GM19324 (cell line): Measurements from ENCODE around the gene MYO1E.

Source experiments
- ATAC-seq: cut with Tn5 transposase; IDR thresholded peaks from one replicate; pipeline ENCODE4 v1.9.1; 2021; ENCODE audit warnings: mild to moderate bottlenecking, moderate library complexity; ENCODE audit not compliant: unreplicated experiment, low FRiP score

MYO1E gene

GRCh38 chr15:59326856-59327255 is 45.8 kb downstream of the MYO1E start:
- ATAC-seq = no peak

- ATAC-seq = no peak
These were observed 50.5 kb downstream of the MYO1E start for GRCh38 chr15:59322056-59322759.

DNA sequence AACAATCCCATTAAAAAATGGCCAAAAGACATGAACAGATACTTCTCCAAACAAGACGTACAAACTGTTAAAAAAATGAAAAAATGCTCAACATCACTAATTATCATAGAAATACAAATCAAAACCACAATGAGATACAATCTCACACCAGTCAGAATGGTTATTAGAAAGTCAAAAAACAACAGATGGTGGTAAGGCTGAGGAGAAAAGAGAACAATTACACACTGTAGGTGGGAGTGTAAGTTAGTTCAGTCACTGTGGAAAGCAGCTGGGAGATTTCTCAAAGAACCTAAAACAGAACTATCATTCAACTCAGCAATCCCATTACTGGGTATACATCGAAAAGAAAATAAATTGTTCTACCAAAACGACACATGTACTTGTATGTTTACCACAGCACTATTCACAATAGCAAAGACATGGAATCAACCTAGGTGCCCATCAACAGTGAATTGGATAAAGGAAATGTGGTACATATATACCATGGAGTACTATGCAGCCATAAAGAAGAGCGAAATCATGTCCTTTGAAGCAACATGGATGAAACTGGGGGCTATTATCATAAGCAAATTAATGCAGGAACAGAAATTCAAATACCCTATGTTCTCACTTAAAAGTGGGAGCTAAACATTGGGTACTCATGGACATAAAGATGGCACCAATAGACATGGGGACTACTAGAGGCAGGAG is 51.5 kb downstream of the MYO1E start:
- no peak for ATAC-seq

DNA sequence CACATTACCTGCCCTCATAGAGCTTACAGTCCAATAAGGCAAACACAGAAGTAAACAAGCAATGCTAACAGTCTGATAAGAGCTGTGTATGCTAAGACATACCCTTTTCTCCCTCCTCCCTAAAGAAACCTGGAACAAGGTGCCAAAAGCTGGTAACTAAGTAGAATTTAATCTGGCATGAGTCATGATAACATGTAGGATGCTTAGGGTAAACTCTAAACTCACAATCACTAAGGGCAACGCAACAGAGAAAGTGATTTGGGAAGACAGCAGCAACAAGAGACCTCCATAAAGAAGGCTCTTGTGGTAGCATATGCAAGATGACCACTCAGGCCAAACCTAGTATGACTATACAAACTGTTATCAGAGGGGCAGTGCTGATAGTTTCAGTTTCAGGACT is 55.5 kb downstream of the MYO1E start:
- no peak for ATAC-seq

GRCh38 chr15:59315914-59316451 is 56.7 kb downstream of the MYO1E start:
- no peak for ATAC-seq

DNA sequence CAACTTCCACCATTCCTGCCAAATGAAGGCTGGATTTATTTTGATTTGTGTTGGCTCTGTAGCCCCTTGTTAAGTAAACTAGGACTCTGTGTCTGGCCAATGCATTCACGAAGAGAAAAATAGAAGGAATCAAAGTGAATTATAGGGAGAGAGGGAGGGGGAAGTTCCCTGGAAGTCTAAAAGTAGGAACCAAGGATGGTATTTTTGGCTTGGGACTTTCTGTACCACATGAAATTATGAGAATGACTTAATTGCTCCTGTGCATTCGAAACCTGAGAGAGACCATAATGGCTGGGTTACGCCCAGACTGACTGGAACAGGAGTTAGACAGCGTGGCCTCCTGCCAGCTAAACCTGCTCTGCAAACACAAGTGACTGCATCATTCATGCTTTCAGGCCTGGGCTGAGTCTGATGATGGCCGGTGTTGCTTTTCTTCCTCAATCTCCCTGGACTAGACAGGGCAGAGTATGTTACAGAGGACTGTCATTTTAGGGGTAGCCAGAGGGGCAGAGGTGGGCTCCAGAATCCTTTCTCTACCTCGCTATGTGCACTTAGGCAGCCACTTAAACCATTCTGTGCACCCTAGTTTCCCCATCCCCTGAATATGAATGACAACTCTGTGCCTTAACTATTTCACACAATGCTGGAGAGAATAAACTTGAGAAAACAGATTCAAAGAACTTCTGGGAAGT is 58.9 kb downstream of the MYO1E start:
- ATAC-seq = no peak

GRCh38 chr15:59312205-59312604 is 60.5 kb downstream of the MYO1E start:
- ATAC-seq = no peak

GRCh38 chr15:59311195-59311594 is 61.5 kb downstream of the MYO1E start:
- ATAC-seq = no peak

DNA sequence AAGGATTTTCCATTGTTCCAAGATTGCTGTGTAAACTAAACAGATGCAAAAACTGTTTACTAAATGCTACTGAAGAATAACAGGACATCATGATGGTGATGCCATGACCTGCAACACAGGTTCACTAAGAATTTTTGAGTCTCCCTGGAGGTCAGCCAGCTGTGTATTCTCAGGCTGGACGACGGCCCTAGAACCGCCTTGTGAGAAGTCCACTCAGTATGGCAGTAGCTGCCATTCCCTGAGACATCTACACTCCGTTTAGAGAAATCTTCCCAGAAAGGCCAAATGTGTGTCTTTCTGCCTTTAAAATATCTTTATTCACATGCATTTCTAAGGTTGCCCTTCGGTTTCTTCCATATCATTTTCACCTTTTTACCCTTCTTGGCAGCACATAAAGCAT is 63.3 kb downstream of the MYO1E start:
- no peak for ATAC-seq

GRCh38 chr15:59307165-59307537 is 65.5 kb downstream of the MYO1E start:
- ATAC-seq = no peak

GRCh38 chr15:59306520-59307164 is 66.0 kb downstream of the MYO1E start:
- ATAC-seq = no peak

- ATAC-seq = no peak
These were observed 67.9 kb downstream of the MYO1E start for GRCh38 chr15:59304807-59305206.

GRCh38 chr15:59304034-59304795 is 68.5 kb downstream of the MYO1E start:
- ATAC-seq = no peak

DNA sequence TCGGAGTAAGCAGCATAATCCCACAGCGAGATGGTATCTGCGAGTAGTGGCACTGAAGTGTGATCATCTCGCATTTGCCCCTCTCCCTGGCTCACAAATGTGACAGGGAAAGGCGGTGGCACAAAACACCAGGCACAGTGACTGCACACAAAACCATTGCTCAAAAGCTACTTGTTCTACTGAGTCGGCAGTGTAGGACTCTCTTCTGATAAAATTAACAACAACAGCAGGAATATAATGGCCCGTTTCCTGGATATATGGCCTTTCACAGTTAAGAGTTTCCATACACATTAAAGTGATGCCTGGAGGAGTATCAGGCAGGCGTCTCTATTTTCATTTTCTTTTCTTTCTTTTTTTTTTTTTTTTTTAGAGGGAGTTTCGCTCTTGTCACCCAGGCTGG is 69.0 kb downstream of the MYO1E start:
- ATAC-seq = no peak

DNA sequence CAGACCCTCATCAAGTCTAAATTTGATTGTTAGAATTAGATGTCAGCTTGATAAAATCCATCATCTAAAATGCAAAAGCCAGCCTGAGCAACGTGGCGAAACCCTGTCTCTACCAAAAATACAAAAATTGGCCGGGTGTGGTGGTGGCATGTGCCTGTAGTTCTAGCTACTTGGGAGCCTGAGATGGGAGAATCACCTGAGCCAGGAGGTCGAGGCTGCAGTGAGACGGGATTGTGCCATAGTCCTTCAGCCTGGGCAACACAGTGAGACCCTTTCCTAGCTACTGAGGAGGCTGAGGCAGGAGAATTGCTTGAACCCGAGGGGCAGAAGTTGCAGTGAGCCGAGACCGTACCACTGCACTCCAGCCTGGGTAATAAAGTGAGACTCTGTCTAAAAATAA is 69.5 kb downstream of the MYO1E start:
- no peak for ATAC-seq

DNA sequence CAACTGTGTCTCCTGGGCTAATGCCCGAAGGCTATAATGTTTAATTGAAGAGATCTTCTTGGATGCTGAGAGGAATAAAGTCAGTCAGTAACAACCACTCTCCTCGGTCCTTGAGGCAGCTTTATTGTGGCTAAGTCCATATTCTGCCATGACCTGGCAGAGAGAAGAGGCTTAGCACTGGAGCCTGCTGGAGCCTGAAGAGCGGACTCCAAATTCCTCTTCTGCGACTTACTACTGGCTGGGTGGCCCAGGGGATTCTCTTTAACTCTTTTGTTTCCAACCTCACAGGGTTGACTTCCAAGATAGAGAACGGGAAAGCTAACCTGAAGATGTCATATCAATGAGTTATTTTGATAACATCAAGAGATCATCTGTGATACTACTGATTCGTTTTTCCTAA is 71.1 kb downstream of the MYO1E start:
- no peak for ATAC-seq

DNA sequence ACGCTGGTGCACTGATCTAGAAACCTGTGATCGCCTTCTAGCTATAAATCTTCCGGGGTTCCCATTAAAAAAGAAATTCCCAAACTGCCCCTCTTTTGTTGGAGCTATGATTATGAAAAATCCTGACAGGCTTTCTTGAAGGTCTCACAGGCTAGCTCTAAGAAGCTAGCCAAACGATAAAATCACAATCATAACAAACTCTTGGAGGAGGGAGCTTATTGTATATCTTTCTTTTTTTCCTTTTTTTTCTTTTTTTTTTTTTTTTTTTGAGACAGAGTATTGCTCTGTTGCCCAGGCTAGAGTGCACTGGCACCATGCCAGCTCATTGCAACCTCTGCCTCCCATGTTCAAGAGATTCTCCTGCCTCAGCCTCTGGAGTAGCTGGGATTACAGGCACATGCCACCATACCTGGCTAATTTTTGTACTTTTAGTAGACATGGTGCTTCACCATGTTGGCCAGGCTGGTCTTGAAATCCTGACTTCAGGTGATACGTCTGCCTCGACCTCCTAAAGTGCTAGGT is 72.0 kb downstream of the MYO1E start:
- ATAC-seq = no peak

DNA sequence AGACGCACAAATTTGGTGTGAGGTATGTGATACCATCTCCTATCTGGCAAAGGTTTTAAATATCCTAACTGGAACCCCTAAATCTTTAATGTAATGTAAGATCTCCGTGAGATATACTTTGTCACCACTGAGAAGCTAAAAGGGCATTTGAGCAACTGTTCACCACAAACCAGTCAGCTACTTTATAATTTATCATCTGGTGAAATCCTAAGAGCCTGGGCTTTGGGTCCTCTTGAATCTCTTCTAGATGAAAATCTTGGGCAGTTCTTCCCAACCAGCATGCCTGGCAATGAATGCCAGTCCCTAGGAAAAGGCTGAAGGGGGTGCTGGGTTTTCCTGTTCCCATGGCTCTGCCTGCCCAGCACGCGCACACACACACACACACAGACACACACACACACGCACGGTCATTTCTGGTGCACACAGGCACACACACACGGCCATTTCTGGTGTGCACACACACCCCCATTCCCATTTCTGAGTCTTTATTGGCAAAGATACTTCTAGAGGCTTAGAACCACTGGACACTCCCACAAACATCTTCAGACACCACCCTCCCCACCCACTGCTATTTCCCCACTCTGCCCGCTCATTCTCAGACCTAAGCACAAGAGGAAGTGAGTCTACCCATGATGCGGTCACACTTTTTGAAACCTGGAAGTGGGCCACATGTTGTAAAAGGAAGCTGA is 72.6 kb downstream of the MYO1E start:
- peak; percentile 64 for ATAC-seq

DNA sequence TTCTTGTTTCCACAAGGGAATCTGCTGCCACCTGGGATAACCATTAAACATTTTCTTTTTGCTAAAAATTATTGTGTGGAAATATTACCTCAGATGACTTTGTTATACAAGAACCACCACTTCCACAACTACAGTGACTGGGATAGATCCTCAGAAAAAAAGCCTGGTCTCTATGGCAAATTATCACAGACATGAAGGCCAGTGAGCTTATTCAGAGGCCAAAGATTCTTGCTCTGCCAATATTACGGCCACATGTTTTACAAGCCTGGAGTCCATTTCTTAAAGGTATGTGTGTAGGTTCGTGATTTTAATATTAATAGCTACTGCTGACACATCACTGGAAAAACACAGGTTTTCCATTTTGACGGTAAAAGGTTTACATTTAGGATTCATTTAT is 73.8 kb downstream of the MYO1E start:
- ATAC-seq = no peak
